ENCODE measurements around the gene ELFN1.

ELFN1 gene

DNA sequence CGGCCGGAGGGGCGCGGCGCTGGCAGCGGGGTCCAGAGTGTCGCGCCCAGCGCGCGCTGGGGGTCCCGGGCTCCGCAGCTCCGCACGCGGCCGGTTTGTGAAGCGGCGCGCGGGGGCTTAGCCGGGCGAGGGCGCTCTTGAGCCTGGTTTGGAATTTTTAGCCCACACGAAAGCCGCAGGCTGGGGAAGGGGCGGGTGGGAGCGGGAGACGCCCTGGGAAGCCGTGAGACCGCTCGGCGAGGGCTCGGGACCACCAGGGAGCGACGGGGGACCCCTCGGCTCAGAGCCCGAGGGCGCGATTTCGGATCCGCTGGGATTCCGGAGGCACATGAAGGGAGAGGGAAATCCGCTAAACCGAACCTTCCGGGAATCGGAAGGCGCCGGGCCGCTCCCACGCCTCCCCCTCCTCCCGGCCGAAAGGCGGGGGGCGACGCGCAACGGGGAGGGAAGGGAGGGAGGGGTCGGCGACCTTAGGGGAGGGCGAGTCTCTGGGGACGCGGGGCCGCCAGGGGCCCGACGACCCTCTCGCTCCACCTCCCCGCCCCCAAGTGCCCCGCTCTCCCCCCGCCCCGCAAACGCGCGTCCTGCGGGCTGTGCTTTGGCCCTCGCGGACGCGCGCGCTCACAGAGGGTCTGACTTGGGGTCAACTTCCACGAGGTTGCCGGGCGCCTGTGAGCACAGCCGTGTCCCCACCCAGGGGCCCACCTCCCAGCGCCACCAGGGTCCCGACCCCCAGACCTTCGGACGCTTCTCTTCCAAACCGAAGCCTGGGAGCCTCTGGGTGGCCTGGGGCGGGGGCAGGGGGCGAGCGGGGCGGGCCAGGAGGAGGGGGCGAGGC, 5.1 kb upstream of the ELFN1 start:
- DNase-seq: peak; percentile 23

DNA sequence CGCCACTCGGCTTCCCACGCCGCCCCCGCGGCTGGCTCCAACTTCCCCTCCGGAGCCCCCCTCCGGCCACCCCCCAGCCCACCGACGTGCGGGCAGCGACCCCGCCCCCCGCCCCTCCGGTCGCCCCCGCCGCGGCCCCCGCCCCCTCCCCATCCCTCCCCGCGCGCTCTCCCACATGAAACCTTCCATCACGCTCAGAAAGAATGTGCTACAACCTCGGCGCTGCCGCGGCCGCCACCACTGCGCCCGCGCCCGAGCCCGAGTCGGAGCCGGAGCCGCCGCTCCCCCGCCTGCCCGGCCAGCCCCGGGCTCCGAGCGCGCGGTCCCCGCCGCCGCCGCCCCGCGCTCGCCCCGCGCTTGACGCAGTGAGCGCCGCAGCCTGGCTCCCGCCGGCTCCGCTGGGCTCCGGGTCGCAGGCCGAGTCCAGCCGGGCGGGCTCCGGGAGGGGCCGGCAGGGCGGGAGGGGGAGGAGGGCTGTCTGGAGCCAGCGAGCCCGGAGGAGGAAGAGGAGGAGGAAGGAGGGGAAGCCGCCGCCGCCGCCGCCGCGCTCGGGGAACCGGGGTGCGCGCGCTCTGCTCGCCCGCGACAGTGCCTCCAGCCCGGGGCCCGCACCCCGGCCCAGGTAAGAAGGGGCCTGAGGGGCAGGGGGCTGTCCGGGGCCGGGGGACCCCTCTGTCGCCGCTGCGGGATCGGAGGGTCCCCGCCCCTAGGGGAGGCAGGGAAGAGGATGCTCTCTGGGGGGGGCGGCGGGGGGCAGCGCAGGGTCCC, 4.3 kb upstream of the ELFN1 start:
- DNase-seq: no peak

DNA sequence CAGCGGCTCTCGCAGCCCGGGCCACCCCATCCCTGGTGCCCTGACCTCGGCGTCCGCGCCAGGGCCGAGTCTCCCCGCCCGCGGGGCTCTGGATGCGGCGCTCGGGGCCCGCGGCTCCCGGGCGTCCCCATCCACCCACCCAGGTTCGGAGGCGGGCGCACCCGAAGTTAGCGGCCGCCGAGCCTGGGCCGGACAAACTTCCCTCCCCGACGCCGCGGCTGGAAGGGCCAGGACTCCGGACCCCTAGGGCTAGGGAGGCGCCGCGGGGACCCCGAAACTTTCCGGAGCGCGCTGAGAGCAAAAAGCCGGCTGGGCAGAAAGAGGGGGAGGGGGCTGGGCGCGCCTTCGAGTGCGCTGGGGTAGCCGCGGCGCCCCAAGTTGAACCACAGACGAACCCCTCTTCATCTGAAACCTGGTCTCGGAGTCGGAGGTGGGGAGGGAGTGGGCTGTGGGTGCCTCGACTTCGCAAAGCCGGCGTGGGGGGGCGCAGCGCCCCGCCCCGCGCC, 3.7 kb upstream of the ELFN1 start:
- DNase-seq: no peak

DNA sequence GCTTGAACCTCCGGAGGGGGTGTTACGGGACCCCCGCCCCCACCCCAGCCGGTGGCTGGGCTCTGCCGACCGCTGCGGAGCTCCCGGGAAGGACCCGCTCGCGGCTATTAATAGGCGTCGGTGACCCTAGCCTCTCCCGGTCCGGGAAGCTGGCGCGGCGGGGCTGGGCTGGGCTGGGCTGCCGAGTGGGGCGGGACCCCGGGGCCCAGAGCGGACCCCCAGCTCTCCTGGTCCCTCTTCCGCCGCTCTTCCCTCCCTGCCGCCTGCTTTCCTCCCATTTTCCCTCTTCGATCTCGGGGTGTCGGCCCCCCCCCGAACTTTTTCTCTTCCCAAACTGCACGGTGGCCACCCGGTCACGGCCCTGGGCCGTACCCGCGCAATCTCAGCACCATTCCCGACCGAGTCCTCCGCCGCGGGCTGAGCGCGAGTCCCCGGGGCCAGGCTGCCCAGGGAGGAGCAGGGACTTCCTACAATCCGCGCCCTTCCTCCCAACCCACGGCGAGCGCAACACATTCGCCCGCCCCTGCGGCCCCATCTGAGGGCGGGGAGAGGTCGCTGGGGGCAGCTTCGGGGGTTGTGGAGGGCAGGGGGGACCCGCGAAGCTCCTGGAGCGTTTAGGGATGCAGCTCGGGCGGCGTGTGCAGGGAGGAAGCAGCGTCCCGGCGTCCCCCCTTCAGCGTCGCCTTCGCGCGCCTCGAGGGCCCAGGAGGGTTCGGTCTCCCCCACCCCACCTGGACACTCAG, 3.1 kb upstream of the ELFN1 start:
- no peak for DNase-seq

DNA sequence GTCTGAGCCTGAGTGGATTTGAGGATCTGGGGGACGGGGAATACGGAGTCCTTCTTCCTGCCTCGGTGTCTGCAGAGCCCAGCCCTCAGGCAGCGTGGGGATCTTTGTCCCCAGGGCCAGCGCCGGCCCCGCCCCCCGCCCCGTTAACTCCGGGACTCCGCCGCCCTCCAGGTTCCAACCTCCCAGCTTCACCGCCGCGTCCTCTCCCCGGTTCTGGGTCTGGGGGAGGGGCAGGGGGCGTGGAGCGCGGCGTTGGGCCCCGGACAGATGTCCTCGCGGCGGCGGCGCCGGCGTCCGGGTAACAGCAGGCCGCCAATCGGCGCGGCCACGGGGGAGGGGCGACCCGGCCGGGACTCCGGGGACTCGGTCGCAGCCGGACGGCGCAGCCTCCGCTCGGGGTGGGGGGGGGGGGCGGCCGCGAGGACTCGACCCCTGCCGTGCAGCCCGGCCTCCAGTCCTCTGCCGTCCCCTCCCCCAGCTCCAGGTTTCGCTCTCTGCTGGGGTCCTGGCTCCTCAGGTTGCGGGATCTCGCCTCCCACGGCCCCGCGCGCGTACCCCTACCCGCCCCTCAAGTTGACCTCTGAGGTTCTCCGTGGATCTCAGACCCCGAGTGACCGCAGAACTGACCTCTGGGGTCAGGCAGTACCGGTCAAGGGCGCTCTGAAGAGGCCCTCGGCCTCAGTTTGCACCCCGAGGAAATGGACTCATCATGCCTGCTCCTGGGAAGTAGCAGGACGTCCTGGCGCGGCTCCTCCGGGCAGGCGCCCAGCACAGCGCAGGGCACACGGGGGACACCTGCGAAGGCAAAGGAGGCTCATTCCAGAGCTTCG, 2.3 kb upstream of the ELFN1 start:
- DNase-seq: no peak

DNA sequence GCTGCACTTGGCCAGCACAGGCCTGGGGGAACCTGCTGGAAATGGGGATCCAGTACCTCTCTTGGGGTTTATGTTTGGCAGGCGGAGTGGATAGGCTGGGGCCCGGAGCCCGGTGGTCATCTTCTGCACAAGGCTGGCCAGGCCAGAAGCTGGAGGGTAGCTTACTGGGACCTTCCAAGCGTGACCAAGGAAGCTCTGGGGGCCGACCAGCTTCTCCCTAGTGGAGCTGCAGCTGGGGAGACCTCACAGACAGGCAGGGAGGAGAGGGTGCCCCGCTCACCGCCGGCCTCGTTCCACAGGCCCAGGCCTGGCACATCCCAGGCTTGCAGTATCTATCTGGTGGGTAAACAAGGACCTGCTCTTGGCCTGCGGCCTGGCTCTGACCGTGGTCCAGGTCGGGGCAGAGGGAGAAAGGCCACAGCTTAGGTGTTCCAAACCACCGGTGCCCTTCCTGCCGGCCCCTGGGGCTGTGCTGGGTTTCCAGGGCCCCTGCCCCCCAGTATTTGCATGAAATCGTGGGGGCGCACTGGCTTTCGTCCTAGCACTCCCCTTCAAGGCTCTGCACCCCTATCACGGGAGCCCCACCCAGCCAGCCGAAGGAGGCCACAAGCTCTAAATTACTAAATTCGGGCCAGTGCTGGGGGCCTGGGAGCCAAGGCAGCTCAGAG, 1.5 kb upstream of the ELFN1 start:
- DNase-seq: no peak

DNA sequence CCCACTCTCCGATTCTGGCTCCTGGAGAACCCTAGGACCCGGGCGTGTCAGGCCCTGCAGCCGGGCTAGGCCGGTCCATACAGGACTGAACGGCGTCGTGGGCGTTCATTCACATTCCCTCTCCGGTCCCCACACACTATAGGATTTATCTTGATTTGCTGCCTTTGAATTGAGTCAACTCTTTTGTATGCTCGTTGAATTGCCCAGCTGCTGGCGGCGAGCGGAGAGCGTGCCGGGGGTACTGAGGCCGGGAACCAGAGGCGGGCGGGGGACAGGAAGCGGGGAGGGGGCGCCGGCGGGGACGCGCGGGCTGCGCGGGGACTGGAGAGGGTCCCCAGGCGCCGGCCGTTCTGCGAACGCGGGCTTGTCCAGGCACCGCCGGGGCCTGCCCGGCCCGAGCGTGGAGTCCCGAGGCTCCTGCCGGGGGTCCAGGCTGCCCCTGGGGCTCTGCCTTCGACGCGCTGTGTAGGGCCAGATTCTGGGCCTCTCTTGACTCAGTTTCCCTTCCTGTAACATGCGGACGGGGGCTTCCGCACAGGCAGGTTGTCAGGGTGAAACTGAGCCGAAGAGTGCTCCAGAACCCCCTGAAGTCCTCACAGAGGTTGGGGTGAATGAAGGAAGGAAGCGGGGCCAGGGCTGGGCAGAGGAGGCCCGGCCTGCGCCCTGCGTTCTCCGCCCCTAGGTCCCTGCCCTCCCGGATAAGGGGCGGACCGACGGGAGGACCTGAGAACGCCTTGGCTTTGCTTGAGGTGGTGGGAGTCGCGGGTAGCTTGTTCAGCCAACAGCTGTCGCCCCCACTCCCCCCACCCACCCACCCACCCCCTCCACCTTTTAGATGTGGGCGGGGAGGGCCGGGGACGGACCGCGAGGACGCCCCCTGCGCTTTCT, 769 bp upstream of the ELFN1 start:
- no peak for DNase-seq

DNA sequence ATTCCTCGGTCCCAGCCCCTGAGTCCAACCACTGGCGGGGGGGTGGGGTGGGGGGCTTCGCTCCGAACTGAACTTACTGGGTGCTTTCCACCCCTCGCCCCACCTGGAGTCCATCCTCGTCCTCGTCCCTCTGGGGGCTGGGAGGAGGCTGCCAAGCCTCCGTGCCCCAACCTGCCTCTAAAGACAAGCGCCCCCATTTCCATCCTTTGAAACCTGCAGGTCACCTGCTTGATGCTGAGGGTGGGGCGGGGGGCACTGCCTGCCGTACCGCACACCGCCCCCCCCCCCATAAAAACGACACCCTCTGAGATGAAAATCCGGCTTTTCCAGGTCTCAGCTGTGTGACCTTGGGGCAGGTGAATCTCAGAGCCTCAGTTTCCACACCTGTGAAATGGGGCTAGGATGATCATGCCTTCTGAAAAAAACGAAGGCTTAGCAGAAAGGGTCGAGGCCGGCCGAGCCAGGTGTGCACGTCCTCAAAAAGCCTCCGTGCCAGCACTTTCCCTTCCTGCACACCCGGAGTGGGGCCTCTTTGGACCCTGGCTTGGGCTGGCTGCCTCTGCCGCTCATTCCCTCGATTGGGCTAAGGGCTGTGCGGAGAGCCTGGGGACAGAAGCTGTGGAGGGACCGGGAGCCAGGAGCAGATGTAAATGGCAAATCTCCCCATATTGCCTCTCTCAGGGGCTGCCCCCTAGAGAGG, 967 bp downstream of the ELFN1 start:
- no peak for DNase-seq

DNA sequence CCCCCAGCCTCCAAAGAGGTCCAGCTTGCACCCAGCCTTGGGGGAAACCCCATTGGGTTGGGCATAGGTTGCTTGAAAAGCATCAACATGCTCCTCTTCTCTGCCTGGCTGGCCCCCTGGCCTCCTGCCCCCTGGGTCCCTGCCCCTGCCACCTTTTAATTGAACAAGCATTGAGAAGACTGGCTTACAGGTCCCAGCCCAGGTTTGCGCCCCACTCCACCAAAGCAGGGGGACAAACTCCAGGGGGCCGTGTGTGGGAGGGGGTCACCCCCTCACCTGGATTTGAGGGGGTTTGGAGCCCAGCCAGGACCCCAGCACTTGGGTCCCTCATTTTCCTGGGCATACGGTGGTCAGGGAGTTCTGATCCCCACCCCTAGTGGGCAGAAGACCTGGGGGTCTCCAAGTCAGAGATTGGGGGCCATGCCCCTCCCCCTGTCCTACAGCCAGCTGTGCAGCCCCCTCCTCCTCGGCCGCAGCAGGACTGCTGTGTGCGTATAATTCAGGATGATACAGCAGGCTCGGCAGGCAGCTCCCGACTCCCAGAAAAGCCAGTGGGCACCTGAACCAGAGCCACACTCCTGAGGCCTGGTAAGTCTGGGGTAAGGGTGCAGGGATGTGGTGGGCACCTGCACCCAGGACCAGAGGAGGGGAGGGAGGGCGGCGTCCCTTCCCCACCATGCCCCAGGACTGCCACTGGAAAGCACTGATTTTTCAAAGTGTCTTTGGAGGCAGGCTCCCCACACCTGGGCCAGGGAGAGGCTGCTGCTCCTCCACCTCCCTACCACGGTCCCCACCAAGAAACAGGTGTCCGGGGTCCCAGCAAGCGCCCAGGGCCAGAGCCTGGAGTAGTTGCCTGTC, 1.7 kb downstream of the ELFN1 start:
- no peak for DNase-seq

DNA sequence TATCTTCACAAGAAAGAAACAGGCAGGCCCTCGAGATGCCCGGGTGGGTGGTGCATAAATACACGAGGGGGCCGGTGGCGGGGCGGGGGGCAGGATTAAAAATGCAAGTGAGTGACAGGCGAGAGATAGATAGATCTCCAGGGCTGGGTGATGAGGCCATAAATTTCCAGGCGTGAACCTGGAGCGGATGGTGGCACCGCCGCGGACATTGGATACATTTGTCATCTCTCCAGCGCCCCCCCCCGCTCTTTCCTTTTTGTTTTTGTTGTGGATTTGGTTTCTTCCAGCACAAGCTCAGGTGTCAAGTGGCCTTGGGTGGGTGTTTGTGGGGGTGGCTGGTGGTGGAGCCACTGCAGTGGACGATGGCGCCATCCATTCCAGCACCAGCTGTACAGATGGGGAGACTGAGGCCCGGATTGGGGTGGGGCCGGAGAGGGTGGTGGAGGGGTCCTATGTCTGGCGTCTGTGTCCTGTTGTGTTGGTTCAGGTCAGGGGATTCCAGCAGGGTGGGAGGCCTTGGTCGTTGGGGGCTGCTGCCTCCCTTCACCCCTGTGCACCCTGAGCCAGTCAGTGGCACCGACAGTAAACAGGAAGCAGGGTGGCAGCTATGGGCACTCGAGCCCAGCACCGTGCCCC, 2.9 kb downstream of the ELFN1 start:
- no peak for DNase-seq

DNA sequence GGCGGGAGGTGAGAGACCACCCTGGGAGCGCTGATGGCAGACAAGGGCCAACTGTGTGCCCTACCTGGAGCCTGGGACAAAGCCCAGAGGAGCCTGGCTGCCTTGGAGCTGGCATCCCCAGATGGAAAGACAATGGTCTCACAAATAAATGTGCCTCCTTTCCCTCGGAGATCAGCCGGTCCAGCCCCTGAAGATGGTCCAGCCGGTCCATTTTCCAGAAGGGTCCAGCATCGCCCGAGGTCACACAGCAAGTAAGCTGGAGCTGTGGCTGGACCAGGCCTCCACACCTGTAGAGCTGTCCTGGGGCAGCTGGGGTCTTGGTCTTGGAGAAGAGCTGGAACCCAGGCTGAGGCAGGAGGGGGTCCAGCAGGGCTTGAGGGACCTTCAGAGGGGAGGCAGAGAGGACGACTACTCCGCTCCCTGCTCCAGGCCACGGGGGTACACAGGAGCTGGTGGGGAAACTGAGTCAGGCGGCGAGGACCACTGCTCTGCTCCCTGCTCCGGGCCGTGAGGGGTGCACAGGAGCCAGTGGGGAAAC, 3.6 kb downstream of the ELFN1 start:
- no peak for DNase-seq

DNA sequence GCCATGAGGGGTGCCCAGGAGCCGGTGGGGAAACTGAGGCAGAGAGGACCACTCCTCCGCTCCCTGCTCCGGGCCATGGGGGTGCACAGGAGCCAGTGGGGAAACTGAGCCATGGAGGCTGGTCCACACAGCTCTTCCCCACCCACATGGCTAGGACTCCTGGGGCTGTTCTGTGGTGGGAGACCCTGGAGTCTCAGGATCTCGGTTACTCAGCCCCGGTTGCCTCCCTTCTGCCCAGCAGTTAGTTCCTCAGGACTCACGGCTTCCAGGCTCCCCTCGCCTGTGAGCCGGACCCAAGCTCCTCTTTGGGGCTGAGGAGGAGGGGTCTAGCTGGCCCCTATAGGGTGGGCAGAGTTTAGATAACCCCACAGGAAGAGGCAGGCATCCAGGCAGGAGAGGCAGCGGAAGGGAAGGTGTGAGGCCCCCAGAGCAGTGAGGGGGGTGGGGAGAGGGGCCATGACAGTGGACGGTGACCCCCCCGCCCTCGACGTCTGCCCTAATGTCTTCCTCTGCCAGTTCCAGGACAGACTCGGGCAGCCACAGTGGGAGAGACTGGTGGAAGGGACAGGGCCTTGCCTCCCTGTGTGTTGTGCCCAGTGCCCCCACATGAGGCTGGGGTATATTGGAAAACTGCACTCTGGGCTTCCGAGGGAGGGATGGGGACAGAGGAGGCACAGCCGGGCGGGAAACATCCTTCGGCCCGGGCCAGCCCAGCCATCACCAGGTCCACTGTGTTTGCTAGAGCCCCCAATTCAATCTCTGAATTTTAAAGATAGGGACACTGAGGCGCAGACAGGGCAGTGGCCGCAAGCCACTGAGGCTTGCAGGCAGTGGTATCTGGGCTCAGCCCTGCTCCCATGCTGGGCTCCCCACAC, 4.3 kb downstream of the ELFN1 start:
- DNase-seq: no peak

DNA sequence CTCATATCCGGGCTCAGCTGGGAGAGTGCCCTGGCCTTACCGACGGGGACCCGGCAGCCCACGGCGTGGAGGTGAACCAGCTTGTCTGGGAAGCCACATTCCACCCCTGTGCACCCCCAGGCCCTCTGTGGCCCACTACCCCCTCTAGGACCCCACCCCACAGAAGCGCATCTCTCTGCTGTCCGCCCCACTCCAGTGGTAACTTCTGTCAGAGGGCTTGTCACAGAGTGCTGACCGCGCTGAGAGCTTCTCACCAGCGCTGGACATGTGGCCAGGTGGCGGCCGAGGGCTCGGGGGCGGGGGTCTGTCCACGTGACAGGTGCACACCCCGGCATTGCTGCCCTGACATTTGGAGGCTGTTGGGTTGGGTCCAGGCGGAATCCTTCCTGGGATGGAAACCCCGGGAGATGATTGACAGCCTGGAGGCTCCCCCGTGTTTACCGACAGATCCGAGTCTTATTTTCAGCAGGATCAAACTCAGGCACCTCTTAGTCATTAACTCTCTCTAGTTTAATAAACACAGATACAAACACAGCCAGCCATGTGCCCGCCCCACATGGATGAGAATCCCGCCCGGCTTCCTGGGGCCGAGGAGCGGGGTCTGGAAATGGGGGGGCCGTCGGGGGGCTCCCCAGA, 5.1 kb downstream of the ELFN1 start:
- no peak for DNase-seq

DNA sequence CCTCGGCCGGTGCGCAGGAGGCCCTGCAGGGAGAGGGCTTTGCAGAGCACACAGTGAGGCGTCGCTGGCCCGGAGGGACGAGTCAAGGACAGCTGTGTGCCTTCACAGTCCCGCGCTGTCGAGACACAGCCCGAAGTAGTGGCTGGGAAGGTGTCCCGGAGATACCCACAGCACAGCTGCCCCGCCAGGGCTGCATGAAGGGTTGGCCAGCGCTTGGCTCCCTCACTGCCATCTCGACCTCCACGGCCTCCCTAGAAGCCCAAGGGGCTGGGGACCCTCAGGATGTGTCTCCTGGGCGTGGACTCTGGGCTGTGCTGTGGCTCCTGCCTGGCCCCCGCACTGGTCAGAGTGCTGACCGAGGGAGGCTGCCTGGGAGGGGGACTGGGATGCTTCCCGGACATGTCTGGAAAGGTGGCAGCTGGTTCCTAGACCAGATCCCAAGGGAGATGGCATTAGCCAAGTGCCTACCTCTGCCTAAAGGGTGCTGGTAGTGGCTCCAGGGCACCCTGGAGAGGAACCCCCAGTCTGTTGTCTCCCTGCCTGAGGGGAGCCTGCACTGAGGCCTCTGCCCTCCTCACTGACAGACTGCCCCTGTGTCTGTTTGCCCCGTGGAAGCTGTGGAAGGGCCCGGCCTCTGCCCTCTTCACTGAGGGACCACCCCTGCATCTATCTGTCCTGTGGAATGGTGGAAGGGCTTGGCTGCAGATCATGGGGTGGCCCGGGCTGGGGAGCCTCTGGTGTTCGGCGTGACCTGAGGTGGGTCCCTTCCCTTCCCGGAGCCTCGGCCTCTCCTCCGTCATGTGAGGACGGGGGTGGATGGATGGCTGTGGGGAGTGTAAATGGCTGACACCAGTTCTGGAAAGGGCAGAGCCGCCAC, 5.8 kb downstream of the ELFN1 start:
- DNase-seq: no peak

DNA sequence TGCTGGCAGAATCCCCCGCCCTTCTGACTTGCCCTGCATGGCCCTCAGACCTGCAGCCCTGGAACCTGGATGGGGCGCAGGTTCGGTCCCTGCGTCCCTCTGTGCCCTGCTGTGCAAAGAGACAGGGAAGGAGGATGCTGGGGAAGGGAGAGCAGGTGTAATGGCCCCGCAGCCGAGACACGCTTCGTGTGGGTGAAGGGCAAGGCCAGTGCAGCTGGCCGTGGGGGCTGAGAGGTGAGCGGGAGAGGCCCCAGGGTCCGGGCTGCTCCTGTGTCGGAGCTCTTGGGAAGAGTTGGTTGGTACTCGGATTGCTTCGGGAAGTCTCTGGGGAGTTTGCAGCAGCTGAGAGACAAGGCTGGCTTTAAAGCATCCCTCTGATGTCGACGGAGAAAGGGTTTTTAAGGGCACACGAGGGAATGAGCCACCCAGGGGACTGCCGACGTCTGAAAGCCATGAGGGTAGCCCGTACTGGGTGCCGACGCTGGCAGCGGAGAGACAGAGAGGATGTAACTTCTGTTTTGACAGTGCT, 6.5 kb downstream of the ELFN1 start:
- no peak for DNase-seq
